Measurements from ENCODE around the gene NUDT1.
"Not testable (repeated sequence)": the region's sequence is repeated elsewhere in the genome, so short reads cannot be mapped to it uniquely, and the experiment has no call there.

Gene NUDT1

GRCh38 chr7:2257651-2258050 is 15.6 kb downstream of the NUDT1 start:
- no peak for DNase-seq (ENCODE audit: extremely low spot score)
- ChIA-PET POLR2A (interaction anchor here (1.9 kb wide), 1 partner anchor 16 kb away, joined by 5 read pairs; the partner anchor contains the start of genes MRM2 and NUDT1), CTCF (interaction anchor here (0.6 kb wide), 1 partner anchor 294 kb away, joined by 4 read pairs; no protein-coding TSS in a partner anchor)
- TF ChIP-seq LEF1 (IDR thresholded peaks at IDR 0.05; ENCODE audit: borderline replicate concordance), result no peak
- TF ChIP-seq TARDBP (IDR thresholded peaks at IDR 0.05), result no peak

- no peak for DNase-seq (ENCODE audit: extremely low spot score)
- POLR2A ChIA-PET, result no interaction called here
- no peak for TF ChIP-seq BHLHE40 (IDR thresholded peaks at IDR 0.05; ENCODE audit: borderline replicate concordance)
- CTCF ChIA-PET, result no interaction called here
Observed at GRCh38 chr7:2258661-2259365, 16.8 kb downstream of the NUDT1 start.

- CTCF ChIA-PET, result no interaction called here
- POLR2A ChIA-PET, result no interaction called here
- no peak for DNase-seq (ENCODE audit: extremely low spot score)
- TF ChIP-seq, protein P1, sequence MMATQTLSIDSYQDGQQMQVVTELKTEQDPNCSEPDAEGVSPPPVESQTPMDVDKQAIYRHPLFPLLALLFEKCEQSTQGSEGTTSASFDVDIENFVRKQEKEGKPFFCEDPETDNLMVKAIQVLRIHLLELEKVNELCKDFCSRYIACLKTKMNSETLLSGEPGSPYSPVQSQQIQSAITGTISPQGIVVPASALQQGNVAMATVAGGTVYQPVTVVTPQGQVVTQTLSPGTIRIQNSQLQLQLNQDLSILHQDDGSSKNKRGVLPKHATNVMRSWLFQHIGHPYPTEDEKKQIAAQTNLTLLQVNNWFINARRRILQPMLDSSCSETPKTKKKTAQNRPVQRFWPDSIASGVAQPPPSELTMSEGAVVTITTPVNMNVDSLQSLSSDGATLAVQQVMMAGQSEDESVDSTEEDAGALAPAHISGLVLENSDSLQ (IDR thresholded peaks at IDR 0.05), result no peak
- TF ChIP-seq FOXM1 (IDR thresholded peaks at IDR 0.05; ENCODE audit: borderline replicate concordance), result no peak
- no peak for TF ChIP-seq FOXA1 (IDR thresholded peaks at IDR 0.05)
- TF ChIP-seq LEF1 (IDR thresholded peaks at IDR 0.05; ENCODE audit: borderline replicate concordance), result no peak
- TF ChIP-seq SP1 (IDR thresholded peaks at IDR 0.05), result no peak
- TF ChIP-seq SUZ12 (IDR thresholded peaks at IDR 0.05), result no peak
- TF ChIP-seq BHLHE40 (IDR thresholded peaks at IDR 0.05; ENCODE audit: borderline replicate concordance), result no peak
- TF ChIP-seq FOXK2 (IDR thresholded peaks at IDR 0.05), result no peak
- TF ChIP-seq ELF4 (IDR thresholded peaks at IDR 0.05), result no peak
Observed at GRCh38 chr7:2259480-2259879, 17.5 kb downstream of the NUDT1 start.

DNA sequence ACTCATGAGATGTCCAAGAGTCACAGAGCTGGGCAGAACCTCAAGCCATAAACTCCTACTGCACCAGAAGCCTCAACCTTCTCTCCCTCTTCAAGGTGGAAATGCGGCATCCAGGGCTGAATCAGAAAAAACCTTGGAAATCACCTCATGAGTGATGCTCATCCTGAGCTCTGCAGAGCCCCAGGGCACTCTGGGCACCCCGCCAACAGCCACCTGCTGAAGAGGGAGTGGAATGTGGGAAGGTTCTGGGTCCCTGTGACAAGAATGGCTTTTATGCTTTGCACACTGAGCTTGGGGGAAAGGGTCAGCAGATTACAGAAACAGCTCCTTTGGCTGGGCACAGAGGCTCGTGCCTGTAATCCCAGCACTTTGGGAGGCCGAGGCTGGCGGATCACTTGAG is 18.8 kb downstream of the NUDT1 start:
- DNase-seq (ENCODE audit: extremely low spot score), result no peak
- CTCF ChIA-PET, result no interaction called here
- POLR2A ChIA-PET, result interaction anchor here (1.0 kb wide), 1 partner anchor 93 kb away, joined by 3 read pairs; no protein-coding TSS in a partner anchor
- no peak for TF ChIP-seq L3MBTL2 (conservative IDR thresholded peaks at IDR 0.05)
- TF ChIP-seq CTBP1 (IDR thresholded peaks at IDR 0.05; ENCODE audit: borderline replicate concordance), result no peak
- no peak for TF ChIP-seq FOXK2 (IDR thresholded peaks at IDR 0.05)
- TF ChIP-seq ZNF384 (IDR thresholded peaks at IDR 0.05), result no peak
- TF ChIP-seq, protein P1 (IDR thresholded peaks at IDR 0.05), result no peak
- TF ChIP-seq SP1 (IDR thresholded peaks at IDR 0.05), result no peak
- TF ChIP-seq NFRKB (IDR thresholded peaks at IDR 0.05), result no peak
- TF ChIP-seq SUZ12 (IDR thresholded peaks at IDR 0.05), result no peak
- TF ChIP-seq LEF1 (IDR thresholded peaks at IDR 0.05; ENCODE audit: borderline replicate concordance), result no peak
- TF ChIP-seq FOXM1 (IDR thresholded peaks at IDR 0.05; ENCODE audit: borderline replicate concordance), result no peak
- TF ChIP-seq HDGF (IDR thresholded peaks at IDR 0.05; ENCODE audit: borderline replicate concordance), result no peak
- no peak for TF ChIP-seq TARDBP (IDR thresholded peaks at IDR 0.05)

DNA sequence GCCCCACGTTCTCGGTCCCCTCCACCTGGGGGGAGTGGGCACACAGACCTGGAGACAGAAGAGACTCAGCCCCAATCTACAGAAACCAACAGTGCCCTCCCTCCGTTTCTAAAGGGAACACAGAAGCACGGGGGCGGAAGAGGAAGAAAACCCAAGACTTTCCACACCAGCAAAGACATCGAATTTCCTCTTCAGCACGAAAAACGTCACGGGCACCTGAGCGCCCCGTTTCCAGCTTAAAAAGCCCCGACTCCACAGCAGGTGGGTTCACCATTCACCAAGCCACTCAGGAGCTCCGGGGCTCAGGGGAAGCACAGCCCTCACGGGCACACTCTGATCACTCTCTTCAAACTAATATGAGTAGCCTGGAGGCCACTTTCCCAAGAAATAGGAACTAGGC is 19.6 kb downstream of the NUDT1 start:
- no peak for DNase-seq (ENCODE audit: extremely low spot score)
- ChIA-PET CTCF (no interaction called here), POLR2A (interaction anchor here (1.0 kb wide), 1 partner anchor 92 kb away, joined by 3 read pairs; no protein-coding TSS in a partner anchor)

DNA sequence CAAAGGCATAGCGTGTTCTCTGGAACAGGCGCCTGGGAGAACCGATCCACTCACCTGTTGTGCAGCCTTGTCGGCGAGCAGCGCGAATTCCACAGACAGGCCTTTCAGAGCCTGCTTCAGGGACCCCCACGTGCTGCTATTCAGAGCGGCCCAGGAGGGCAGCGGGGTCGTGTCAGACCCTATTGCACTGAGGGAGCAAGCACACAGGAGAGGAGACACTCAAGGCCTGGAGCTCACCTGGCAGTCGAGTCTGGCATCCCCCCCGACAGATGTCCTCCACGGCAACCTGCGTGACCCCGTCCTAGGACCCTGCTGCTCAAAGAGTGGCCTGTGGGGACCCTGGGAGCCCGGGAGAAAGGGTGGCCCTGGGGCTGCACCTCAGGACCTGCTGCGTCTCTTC is 21.1 kb downstream of the NUDT1 start:
- TF ChIP-seq CTBP1 (IDR thresholded peaks at IDR 0.05; ENCODE audit: borderline replicate concordance), result no peak
- no peak for DNase-seq (ENCODE audit: extremely low spot score)
- POLR2A ChIA-PET, result no interaction called here
- CTCF ChIA-PET, result no interaction called here

More for the DNA sequence above, 19.6 kb downstream of the NUDT1 start:
- TF ChIP-seq SP1 (IDR thresholded peaks at IDR 0.05) (no peak), FOXA1 (IDR thresholded peaks at IDR 0.05) (no peak)

DNA sequence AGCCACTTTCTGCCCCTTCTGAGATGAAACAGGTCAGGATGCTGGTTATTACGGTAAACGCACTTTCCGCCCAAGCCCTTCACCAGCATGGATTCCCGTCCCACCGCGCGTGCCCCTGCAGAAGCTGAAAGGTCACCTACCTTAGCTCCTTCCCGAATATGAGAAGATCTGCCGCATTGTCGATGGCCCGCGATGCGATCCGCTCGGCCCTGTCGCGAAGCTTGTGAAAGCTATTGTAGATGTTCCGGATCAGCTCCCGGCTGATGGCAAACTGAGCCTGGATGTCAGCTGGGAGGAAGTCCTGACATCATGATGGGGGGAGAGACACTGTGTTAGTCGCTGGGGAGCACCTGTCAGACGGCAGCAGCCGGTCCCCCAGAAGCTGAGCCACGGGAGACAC is 22.1 kb downstream of the NUDT1 start:
- ChIA-PET CTCF (no interaction called here), POLR2A (no interaction called here)
- DNase-seq (ENCODE audit: extremely low spot score), result no peak
- TF ChIP-seq ZNF384 (IDR thresholded peaks at IDR 0.05), result no peak
- no peak for TF ChIP-seq BHLHE40 (IDR thresholded peaks at IDR 0.05; ENCODE audit: borderline replicate concordance)

GRCh38 chr7:2266911-2267310 is 24.9 kb downstream of the NUDT1 start:
- no peak for DNase-seq (ENCODE audit: extremely low spot score)
- ChIA-PET CTCF (no interaction called here), POLR2A (no interaction called here)
- TF ChIP-seq FOXM1 (IDR thresholded peaks at IDR 0.05; ENCODE audit: borderline replicate concordance) (no peak), ARNT (IDR thresholded peaks at IDR 0.05) (no peak), HDGF (IDR thresholded peaks at IDR 0.05; ENCODE audit: borderline replicate concordance) (no peak)

- CTCF ChIA-PET, result interaction anchor here (0.6 kb wide), 1 partner anchor 480 kb away, joined by 3 read pairs; no protein-coding TSS in a partner anchor
- DNase-seq (ENCODE audit: extremely low spot score); POLR2A ChIA-PET: not testable (repeated sequence)
Observed at GRCh38 chr7:2269089-2269990, 27.3 kb downstream of the NUDT1 start.

Measured in HEK293T (cell line).